Common myeloid progenitor, CD34-positive (primary cell): ENCODE measurements around the gene MYO10.

Source experiments
- CTCF ChIA-PET: fragments of 350-600 bp; sonication (Branson Sonifier 250); formaldehyde crosslinking; loops from one replicate; lab custom pipeline; 2021; ENCODE audit warnings: antibody characterized with exemption; lab: Charles Lee
- POLR2A ChIA-PET: fragments of 350-600 bp; sonication (Branson Sonifier 250); formaldehyde crosslinking; loops from one replicate; lab custom pipeline; 2021; ENCODE audit warnings: antibody characterized with exemption; lab: Charles Lee
- DNase-seq, 3 donors: peaks; one replicate each; pipeline versions ENCODE4 v3.0.0 to v3.0.0-alpha.2; 2013
- H3K27ac ChIP-seq, 2 experiments: 1 replicate in 1 of 2; 2 replicates in 1 of 2; pipeline ENCODE4 v1.7.0; 2013; ENCODE audit warnings: inconsistent platforms in 2 of 2, low read length in 2 of 2, mild to moderate bottlenecking in 2 of 2, low read depth in 1 of 2, moderate library complexity in 1 of 2; ENCODE audit not compliant: severe bottlenecking in 2 of 2, insufficient read depth in 1 of 2, poor library complexity in 1 of 2
- H3K27me3 ChIP-seq, 5 experiments: replicated peaks in 2 of 5; 1 replicate in 3 of 5; 2 replicates in 2 of 5; pipeline versions ENCODE4 v1.6.1 to v1.7.0; 2013; ENCODE audit warnings: low read length in 4 of 5, mild to moderate bottlenecking in 2 of 5, moderate library complexity in 2 of 5, inconsistent platforms in 1 of 5; ENCODE audit not compliant: insufficient read depth in 5 of 5, control insufficient read depth in 4 of 5
- H3K36me3 ChIP-seq, 4 experiments: 1 replicate in 2 of 4; 2 replicates in 2 of 4; pipeline versions ENCODE4 v1.6.1 to v1.7.0; 2013; ENCODE audit warnings: low read length in 3 of 4, control low read depth in 1 of 4, mild to moderate bottlenecking in 1 of 4; ENCODE audit not compliant: control insufficient read depth in 4 of 4, insufficient read depth in 4 of 4
- H3K4me1 ChIP-seq, 4 experiments: 1 replicate in 3 of 4; 2 replicates in 1 of 4; pipeline versions ENCODE4 v1.6.1 to v1.7.1; 2013; ENCODE audit warnings: low read length in 3 of 4, mild to moderate bottlenecking in 3 of 4, control low read depth in 1 of 4, inconsistent platforms in 1 of 4, moderate library complexity in 1 of 4; ENCODE audit not compliant: control insufficient read depth in 4 of 4, insufficient read depth in 4 of 4; ENCODE audit errors: control extremely low read depth in 1 of 4
- H3K4me3 ChIP-seq, 7 experiments: 1 replicate in 4 of 7; 2 replicates in 3 of 7; pipeline versions ENCODE4 v1.5.1 to v1.7.0; 2013; ENCODE audit warnings: mild to moderate bottlenecking in 7 of 7, low read length in 6 of 7, moderate library complexity in 6 of 7, inconsistent platforms in 2 of 7, low read depth in 2 of 7, control low read depth in 1 of 7; ENCODE audit not compliant: insufficient read depth in 4 of 7, control insufficient read depth in 1 of 7; ENCODE audit errors: extremely low read depth in 1 of 7
- H3K9me3 ChIP-seq, 5 experiments: 1 replicate in 4 of 5; 2 replicates in 1 of 5; pipeline versions ENCODE4 v1.6.1 to v1.7.1; 2013; ENCODE audit warnings: low read length in 4 of 5, mild to moderate bottlenecking in 2 of 5, inconsistent platforms in 1 of 5, low read depth in 1 of 5, moderate library complexity in 1 of 5; ENCODE audit not compliant: control insufficient read depth in 4 of 5, insufficient read depth in 2 of 5; ENCODE audit errors: control extremely low read depth in 1 of 5
- WGBS: methylation state at CpG from one replicate; pipeline ENCODE4 v1.1.5; 2013; ENCODE audit not compliant: insufficient coverage; 5-methylcytosine and 5-hydroxymethylcytosine counted together

Gene MYO10

DNA sequence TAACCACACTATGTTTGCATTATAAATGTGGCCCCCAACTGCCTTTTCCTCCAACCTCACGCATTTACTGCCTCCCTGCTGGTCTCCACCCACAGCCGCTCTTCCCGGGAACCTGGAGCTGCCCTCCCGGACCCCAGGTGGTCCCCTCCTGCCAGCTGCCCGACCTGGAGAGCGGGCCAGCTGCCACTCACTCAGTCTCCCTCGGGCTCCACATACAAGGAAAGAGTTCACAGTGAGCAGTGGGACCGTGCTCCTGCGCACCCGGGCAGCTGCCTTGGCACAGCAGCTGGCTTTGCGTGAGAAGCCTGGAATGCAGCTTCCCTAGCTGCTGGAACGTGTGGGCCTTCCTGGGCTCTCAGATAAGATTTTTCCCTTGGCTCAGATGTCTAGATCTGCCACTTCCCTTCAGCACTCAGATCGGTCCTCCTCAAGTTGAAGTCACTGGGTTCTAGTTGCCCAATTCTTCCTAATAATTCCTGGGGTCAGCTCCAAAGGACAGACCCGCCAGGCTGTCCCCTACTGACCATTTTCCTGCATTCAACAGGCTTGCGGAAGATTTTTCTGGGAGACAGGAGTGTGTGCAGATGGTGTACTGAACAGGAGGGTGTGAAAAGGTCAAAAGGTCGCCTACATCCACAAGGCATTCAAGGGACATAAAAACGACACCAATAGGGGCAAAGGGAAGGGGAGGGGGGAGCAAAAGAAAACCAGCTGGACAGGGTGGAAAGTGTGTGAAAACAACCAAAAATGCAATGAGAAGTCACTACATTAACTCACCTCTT lies 69.1 kb downstream of the MYO10 start:
- H3K4me1 ChIP-seq = no peaks in the 10 kb centered on the region

DNA sequence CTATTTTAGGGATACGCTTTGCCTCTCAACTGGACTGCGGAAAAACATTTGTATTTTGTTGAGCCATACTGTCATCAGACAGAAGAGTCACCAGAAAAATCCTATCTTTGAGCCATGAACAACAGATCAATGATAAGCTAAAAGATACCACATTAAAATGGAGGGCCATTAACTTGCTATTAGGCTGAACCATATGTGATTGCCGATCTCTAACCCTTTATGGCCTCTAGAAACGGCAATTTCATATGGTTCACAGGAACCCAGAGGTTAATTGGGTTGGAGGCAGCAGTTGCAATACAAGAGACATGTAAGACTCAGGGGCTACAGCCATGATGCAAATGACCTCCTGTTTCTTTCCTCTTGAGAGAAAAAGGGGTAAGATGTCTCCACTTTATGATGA lies 69.8 kb downstream of the MYO10 start:
- Histone ChIP-seq H3K9me3 (no peaks in the 10 kb centered on the region), H3K4me3 (no peak overlapping the region), H3K4me1 (no peaks in the 10 kb centered on the region), H3K27ac (no peak overlapping the region), H3K27me3 (no peaks in the 10 kb centered on the region), H3K36me3 (no peaks in the 10 kb centered on the region)
- POLR2A ChIA-PET = interaction anchor here (0.5 kb wide), 1 partner anchor 1920 kb away, joined by 3 read pairs; no protein-coding TSS in a partner anchor
- CTCF ChIA-PET = no interaction called here
- WGBS = 98% methylated on average over 4 of the region's 4 CpGs
- DNase-seq = no peak

More for the DNA sequence above, 69.1 kb downstream of the MYO10 start:
- no peaks in the 10 kb centered on the region for H3K27me3 ChIP-seq
- 93% methylated on average over 14 of the region's 17 CpGs for WGBS
- no peak overlapping the region for H3K27ac ChIP-seq
- POLR2A ChIA-PET = no interaction called here
- no peak for DNase-seq
- no peaks in the 10 kb centered on the region for H3K36me3 ChIP-seq
- H3K4me3 ChIP-seq = no peak overlapping the region
- CTCF ChIA-PET = no interaction called here
- H3K9me3 ChIP-seq = peaks cover 0 to 2% (median 0%) of the 10 kb centered on the region in 5 experiments

DNA sequence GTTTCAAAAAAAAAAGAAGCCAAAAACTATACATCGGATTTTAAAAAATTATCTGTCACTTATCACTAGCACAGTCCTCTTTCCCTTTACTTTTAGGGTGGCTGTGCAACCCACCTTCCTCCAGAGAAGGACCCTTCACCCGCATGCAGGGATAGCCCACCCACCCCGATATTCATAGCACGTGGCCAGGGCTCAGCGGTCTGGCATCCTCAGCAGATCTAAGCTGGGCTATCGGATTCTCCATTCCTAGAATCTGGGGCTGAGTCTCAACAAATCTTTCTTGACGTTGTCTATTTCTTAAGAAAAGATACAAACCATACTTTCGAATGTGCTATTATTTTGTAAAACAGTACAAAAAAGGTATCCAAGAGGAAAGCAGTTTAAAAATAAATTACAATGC lies 70.9 kb downstream of the MYO10 start:
- no peaks in the 10 kb centered on the region for H3K9me3 ChIP-seq
- H3K36me3 ChIP-seq = no peaks in the 10 kb centered on the region
- no peaks in the 10 kb centered on the region for H3K27me3 ChIP-seq
- ChIA-PET CTCF (no interaction called here), POLR2A (no interaction called here)
- H3K4me1 ChIP-seq = no peaks in the 10 kb centered on the region
- no peak overlapping the region for H3K27ac ChIP-seq
- no peak overlapping the region for H3K4me3 ChIP-seq
- 100% methylated on average over 3 of the region's 8 CpGs for WGBS
- no peak for DNase-seq

GRCh38 chr5:16864631-16865131 lies 71.4 kb downstream of the MYO10 start:
- no peak overlapping the region for H3K27ac ChIP-seq
- POLR2A ChIA-PET = no interaction called here
- 98% methylated on average over 4 of the region's 4 CpGs for WGBS

GRCh38 chr5:16863469-16863946 lies 72.6 kb downstream of the MYO10 start:
- Histone ChIP-seq H3K4me1 (no peaks in the 10 kb centered on the region), H3K27ac (no peak overlapping the region)

More at GRCh38 chr5:16864631-16865131, 71.4 kb downstream of the MYO10 start:
- H3K4me1 ChIP-seq = no peaks in the 10 kb centered on the region
- no peaks in the 10 kb centered on the region for H3K36me3 ChIP-seq
- CTCF ChIA-PET = no interaction called here
- H3K4me3 ChIP-seq = no peak overlapping the region
- no peaks in the 10 kb centered on the region for H3K27me3 ChIP-seq
- no peaks in the 10 kb centered on the region for H3K9me3 ChIP-seq
- DNase-seq = no peak

GRCh38 chr5:16862777-16863176 lies 73.3 kb downstream of the MYO10 start:
- H3K4me3 ChIP-seq = no peak overlapping the region
- peaks cover 0 to 6% (median 2%) of the 10 kb centered on the region in 5 experiments for H3K9me3 ChIP-seq
- H3K27ac ChIP-seq = no peak overlapping the region
- DNase-seq = no peak
- H3K36me3 ChIP-seq = no peaks in the 10 kb centered on the region
- no peaks in the 10 kb centered on the region for H3K27me3 ChIP-seq
- CTCF ChIA-PET = no interaction called here
- no peaks in the 10 kb centered on the region for H3K4me1 ChIP-seq
- 73% methylated on average over 2 of the region's 3 CpGs for WGBS
- POLR2A ChIA-PET = no interaction called here

More at GRCh38 chr5:16863469-16863946, 72.6 kb downstream of the MYO10 start:
- ChIA-PET POLR2A (no interaction called here), CTCF (no interaction called here)
- no peak for DNase-seq
- no peaks in the 10 kb centered on the region for H3K36me3 ChIP-seq
- no peaks in the 10 kb centered on the region for H3K27me3 ChIP-seq
- H3K4me3 ChIP-seq = no peak overlapping the region
- H3K9me3 ChIP-seq = peaks cover 0 to 6% (median 2%) of the 10 kb centered on the region in 5 experiments
- WGBS = 94% methylated on average over 3 of the region's 5 CpGs

DNA sequence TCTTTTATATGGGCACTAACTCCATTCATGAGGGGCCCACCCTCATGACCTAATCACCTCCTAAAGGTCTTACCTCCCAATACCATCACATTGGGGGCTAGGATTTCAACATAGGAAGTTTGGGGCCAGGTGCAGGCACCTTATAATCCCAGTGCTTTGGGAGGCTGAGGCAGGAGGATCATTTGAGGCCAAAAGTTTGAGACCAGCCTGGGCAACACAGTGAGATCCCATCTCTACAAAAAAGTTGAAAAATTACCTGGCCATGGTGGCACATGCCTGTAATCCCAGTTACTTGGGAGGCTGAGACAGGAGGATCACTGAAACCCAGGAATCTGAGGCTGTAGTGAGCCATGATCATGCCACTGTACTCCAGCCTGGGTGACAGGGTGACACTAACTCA lies 76.7 kb downstream of the MYO10 start:
- ChIA-PET CTCF (no interaction called here), POLR2A (no interaction called here)
- peaks cover 0 to 6% (median 2%) of the 10 kb centered on the region in 5 experiments for H3K9me3 ChIP-seq
- H3K4me3 ChIP-seq = no peak overlapping the region
- no peak for DNase-seq
- no peaks in the 10 kb centered on the region for H3K27me3 ChIP-seq
- no peak overlapping the region for H3K27ac ChIP-seq
- H3K36me3 ChIP-seq = no peaks in the 10 kb centered on the region
- no peaks in the 10 kb centered on the region for H3K4me1 ChIP-seq
